Measurements from ENCODE around the gene GPD1L. TPM values are rescaled to one million over a fixed set of nuclear protein-coding genes. Genes with fewer than 3 reads are reported as not detected.

The GPD1L gene
- total RNA-seq, 1 donor from 2014 or later = 87.2 TPM

GRCh38 chr3:32216172-32216783 is 109.9 kb downstream of the GPD1L start:
- DNase-seq (ENCODE audit: low spot score in 2 of 2) = no peak
- FAIRE-seq = no peak

- DNase-seq (ENCODE audit: low spot score in 2 of 2) (no peak), FAIRE-seq (no peak)
Measured at GRCh38 chr3:32217339-32217738, 110.9 kb downstream of the GPD1L start.

Other genes starting within 250 kb of the GPD1L start
- gene OSBPL10, start 125.4 kb upstream of the GPD1L start, total RNA-seq = 9.0 TPM
- gene ZNF860, start 124.9 kb upstream of the GPD1L start, total RNA-seq = 2.0 TPM
- gene CMTM8, start 132.1 kb downstream of the GPD1L start, total RNA-seq = 0.41 TPM

All from frontal cortex (tissue), 4 donors.